Measurements from ENCODE around the gene ZMYM1.

Gene ZMYM1

DNA sequence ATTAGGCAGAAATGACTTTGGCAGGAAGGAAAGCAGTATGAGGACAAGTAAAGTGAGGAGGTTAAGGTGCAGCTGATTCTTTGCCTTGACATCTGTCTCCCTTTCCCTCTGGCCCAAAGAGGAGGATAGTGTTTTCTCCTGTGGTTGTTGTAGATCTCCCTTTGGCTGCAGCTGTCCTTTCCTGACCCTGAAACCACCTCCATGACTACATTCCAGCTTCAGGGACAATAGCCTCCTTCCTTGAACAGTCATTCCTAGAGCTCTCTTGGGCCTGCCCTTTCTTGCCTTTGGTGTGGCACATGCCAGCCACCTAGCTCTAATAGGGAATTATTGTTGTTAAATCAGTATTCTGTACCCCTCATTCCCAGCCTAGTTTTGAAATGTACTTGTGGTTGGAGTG lies 6.2 kb downstream of the ZMYM1 start:
- DNase-seq = no peak
- Mint-ChIP-seq H3K27me3 (ENCODE audit: low read depth, poor library complexity) (no peaks in the 10 kb centered on the region), H3K27ac (peak overlapping the region; percentile 76), H3K9me3 (peaks cover 22% of the 10 kb centered on the region), H3K36me3 (ENCODE audit: low read depth) (peaks cover 60% of the 10 kb centered on the region), H3K4me3 (peak overlapping the region; percentile 15), H3K4me1 (peaks cover 28% of the 10 kb centered on the region)
- TF ChIP-seq, protein P1, sequence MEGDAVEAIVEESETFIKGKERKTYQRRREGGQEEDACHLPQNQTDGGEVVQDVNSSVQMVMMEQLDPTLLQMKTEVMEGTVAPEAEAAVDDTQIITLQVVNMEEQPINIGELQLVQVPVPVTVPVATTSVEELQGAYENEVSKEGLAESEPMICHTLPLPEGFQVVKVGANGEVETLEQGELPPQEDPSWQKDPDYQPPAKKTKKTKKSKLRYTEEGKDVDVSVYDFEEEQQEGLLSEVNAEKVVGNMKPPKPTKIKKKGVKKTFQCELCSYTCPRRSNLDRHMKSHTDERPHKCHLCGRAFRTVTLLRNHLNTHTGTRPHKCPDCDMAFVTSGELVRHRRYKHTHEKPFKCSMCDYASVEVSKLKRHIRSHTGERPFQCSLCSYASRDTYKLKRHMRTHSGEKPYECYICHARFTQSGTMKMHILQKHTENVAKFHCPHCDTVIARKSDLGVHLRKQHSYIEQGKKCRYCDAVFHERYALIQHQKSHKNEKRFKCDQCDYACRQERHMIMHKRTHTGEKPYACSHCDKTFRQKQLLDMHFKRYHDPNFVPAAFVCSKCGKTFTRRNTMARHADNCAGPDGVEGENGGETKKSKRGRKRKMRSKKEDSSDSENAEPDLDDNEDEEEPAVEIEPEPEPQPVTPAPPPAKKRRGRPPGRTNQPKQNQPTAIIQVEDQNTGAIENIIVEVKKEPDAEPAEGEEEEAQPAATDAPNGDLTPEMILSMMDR (IDR thresholded peaks at IDR 0.05) = no peak

DNA sequence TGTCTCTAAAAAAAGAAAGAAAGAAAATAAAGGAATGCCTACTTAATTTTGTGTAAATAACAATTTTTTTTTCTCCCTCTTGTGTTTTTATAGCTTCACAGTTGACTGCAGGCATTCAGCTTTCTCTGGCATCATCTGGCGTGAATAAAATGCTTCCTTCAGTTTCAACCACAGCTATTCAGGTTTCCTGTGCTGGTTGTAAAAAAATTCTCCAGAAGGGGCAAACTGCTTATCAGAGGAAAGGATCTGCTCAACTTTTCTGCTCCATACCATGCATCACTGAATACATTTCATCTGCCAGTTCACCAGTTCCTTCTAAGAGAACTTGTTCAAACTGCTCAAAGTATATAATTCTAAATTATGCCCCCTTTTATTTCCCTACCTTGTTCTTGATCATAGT lies 18.0 kb downstream of the ZMYM1 start:
- H3K27me3 Mint-ChIP-seq (ENCODE audit: low read depth, poor library complexity) = no peaks in the 10 kb centered on the region
- DNase-seq = no peak
- H3K4me3 Mint-ChIP-seq = no peak overlapping the region
- H3K4me1 Mint-ChIP-seq = no peaks in the 10 kb centered on the region
- no peak overlapping the region for H3K27ac Mint-ChIP-seq
- peaks cover 70% of the 10 kb centered on the region for H3K36me3 Mint-ChIP-seq (ENCODE audit: low read depth)
- TF ChIP-seq, protein P1 (IDR thresholded peaks at IDR 0.05) = no peak
- no peaks in the 10 kb centered on the region for H3K9me3 Mint-ChIP-seq

DNA sequence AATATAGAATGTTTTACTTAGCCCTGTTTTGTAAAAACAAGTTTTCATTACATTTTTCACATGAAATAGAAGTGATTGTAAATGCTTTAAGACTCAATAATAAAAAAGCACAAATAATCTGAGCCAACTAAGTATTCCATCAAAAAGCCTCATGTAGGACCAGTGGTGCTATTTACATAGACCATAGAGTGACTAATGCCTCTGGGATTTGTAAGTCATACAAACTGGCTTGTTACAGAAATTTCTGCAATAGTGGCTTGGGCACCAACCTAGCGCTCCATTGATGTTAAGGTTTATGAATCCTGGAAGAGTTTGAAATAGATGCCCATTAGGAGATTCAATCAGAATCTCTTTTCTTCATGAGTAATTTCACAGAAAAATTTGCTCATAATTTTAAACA lies 31.9 kb downstream of the ZMYM1 start:
- DNase-seq = no peak
- no peaks in the 10 kb centered on the region for H3K27me3 Mint-ChIP-seq (ENCODE audit: low read depth, poor library complexity)
- H3K4me3 Mint-ChIP-seq = no peak overlapping the region
- peaks cover 60% of the 10 kb centered on the region for H3K36me3 Mint-ChIP-seq (ENCODE audit: low read depth)
- no peaks in the 10 kb centered on the region for H3K9me3 Mint-ChIP-seq
- H3K4me1 Mint-ChIP-seq = no peaks in the 10 kb centered on the region
- H3K27ac Mint-ChIP-seq = no peak overlapping the region
- TF ChIP-seq, protein P1 (IDR thresholded peaks at IDR 0.05) = no peak

DNA sequence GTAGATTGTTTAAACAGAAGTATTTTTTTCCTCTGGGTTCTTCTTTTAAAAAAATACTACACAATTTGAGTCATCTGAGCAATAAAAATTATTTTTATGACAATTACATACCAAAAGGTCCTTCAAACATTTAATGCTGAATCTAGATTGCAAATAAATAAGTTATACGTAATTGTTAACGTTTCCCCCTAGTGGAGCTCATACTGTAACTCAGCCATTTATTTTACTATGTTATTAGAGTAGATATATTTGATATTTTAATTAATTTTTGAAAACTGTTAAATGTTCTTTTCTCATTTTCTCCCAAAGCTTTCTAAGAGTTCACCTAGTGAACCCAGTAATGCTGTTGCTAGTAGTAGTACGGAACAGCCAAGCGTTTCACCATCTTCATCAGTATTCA lies 33.5 kb downstream of the ZMYM1 start:
- no peaks in the 10 kb centered on the region for H3K4me1 Mint-ChIP-seq
- H3K4me3 Mint-ChIP-seq = no peak overlapping the region
- H3K36me3 Mint-ChIP-seq (ENCODE audit: low read depth) = peaks cover 59% of the 10 kb centered on the region
- H3K9me3 Mint-ChIP-seq = no peaks in the 10 kb centered on the region
- DNase-seq = no peak
- TF ChIP-seq, protein P1 (IDR thresholded peaks at IDR 0.05) = no peak
- H3K27me3 Mint-ChIP-seq (ENCODE audit: low read depth, poor library complexity) = no peaks in the 10 kb centered on the region
- no peak overlapping the region for H3K27ac Mint-ChIP-seq

DNA sequence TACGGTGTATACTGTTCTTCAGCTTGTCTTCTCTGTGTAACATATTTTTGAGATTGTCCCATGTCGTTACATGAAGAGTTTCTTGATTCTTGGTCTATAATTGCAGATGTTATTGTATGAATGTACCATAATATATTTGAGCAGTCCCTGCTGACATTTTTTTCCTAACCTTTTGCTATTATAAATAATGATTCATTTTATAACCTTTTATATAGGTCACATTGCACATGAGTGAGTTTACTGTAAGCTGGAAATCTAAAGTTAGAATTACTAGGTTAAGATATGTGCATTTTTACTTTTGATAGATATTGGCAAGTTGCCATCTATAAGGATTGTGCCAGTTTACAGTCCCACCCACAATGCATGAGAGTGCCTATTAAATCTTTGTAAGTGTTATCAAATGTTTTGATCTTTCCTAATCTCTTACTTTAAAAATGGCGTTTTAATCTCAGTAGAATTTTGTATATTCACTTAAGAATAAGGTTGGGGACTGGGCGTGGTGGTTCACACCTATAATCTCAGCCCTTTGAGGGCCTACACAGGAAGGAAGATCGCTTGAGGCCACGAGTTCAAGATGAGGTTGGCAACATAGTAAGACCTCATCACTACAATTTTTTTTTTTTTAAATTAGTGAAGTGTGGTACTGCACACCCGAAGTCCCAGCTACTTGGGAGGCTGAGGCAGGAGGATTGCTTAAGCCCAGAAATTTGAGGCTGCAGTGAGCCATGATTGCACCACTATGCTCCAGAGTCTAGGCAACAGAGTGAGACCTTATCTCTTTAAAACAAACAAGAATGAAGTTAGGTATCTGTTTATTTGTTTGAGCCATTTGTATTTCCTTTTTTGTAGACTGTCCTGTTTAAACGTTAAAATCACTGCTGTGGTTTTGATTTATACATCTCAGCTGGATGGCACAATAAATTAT lies 36.5 kb downstream of the ZMYM1 start:
- Mint-ChIP-seq H3K27me3 (ENCODE audit: low read depth, poor library complexity) (no peaks in the 10 kb centered on the region), H3K36me3 (ENCODE audit: low read depth) (peaks cover 62% of the 10 kb centered on the region), H3K9me3 (peaks cover 3% of the 10 kb centered on the region), H3K4me3 (no peak overlapping the region), H3K27ac (no peak overlapping the region), H3K4me1 (no peaks in the 10 kb centered on the region)
- no peak for DNase-seq
- TF ChIP-seq, protein P1 (IDR thresholded peaks at IDR 0.05) = no peak
